ENCODE data around the gene MTHFD2L.

DNA sequence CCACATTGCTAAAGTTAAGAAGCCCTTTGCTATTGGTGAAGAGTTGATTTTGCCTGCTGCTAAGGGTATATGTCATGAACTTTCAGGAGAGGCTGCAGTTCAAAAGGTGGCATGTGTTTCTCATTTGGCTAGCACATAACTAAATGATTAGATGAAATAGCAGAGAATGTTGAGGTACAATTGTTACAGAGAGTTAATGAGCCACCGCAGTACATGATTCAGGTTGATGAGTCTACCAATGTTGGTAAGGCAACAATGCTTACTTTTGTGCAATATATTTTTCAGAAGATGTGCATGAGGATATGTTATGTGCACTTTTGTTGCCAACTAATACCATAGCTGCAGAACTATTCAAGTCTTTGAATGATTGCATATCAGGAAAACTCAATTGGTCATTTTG, 37.8 kb upstream of the MTHFD2L start:
- no peak for TF ChIP-seq EP300 (conservative IDR thresholded peaks at IDR 0.05; ENCODE audit: poor library complexity, severe bottlenecking)
- TF ChIP-seq CTCF (IDR thresholded peaks at IDR 0.05; ENCODE audit: poor library complexity, severe bottlenecking), result no peak
- no peak for TF ChIP-seq EZH2 (IDR thresholded peaks at IDR 0.05; ENCODE audit: borderline replicate concordance, insufficient read depth, low read length, poor library complexity, severe bottlenecking)
- no peak for TF ChIP-seq POLR2AphosphoS5 (IDR thresholded peaks at IDR 0.05)
- no peak for TF ChIP-seq RAD21 (conservative IDR thresholded peaks at IDR 0.05)
- TF ChIP-seq, protein P1, sequence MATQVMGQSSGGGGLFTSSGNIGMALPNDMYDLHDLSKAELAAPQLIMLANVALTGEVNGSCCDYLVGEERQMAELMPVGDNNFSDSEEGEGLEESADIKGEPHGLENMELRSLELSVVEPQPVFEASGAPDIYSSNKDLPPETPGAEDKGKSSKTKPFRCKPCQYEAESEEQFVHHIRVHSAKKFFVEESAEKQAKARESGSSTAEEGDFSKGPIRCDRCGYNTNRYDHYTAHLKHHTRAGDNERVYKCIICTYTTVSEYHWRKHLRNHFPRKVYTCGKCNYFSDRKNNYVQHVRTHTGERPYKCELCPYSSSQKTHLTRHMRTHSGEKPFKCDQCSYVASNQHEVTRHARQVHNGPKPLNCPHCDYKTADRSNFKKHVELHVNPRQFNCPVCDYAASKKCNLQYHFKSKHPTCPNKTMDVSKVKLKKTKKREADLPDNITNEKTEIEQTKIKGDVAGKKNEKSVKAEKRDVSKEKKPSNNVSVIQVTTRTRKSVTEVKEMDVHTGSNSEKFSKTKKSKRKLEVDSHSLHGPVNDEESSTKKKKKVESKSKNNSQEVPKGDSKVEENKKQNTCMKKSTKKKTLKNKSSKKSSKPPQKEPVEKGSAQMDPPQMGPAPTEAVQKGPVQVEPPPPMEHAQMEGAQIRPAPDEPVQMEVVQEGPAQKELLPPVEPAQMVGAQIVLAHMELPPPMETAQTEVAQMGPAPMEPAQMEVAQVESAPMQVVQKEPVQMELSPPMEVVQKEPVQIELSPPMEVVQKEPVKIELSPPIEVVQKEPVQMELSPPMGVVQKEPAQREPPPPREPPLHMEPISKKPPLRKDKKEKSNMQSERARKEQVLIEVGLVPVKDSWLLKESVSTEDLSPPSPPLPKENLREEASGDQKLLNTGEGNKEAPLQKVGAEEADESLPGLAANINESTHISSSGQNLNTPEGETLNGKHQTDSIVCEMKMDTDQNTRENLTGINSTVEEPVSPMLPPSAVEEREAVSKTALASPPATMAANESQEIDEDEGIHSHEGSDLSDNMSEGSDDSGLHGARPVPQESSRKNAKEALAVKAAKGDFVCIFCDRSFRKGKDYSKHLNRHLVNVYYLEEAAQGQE (IDR thresholded peaks at IDR 0.05; ENCODE audit: borderline replicate concordance), result no peak
- TF ChIP-seq TAF1 (IDR thresholded peaks at IDR 0.05; ENCODE audit: low read depth), result no peak

All from neural cell (in vitro differentiated cells).